ENCODE results near the gene ZDHHC3.

Gene ZDHHC3

GRCh38 chr3:44952689-44953088, 23.3 kb downstream of the ZDHHC3 start:
- TF ChIP-seq TAF1 (IDR thresholded peaks at IDR 0.05; ENCODE audit: borderline replicate concordance, insufficient read depth, low read length) (no peak), FOXP2 (optimal IDR thresholded peaks at IDR 0.05; ENCODE audit: borderline replicate concordance, extremely low read depth, extremely low read length, insufficient read depth) (no peak), SIN3A (IDR thresholded peaks at IDR 0.05; ENCODE audit: borderline replicate concordance, insufficient read depth, low read length) (no peak), POLR2AphosphoS5 (IDR thresholded peaks at IDR 0.05; ENCODE audit: low read depth, low read length) (no peak), REST (IDR thresholded peaks at IDR 0.05; ENCODE audit: insufficient read depth in 1 of 2, low read depth in 2 of 2, low read length in 2 of 2) (no peak)

- no peak for TF ChIP-seq FOXP2 (optimal IDR thresholded peaks at IDR 0.05; ENCODE audit: borderline replicate concordance, extremely low read depth, extremely low read length, insufficient read depth)
- no peak for TF ChIP-seq TAF1 (IDR thresholded peaks at IDR 0.05; ENCODE audit: borderline replicate concordance, insufficient read depth, low read length)
- no peak for TF ChIP-seq SIN3A (IDR thresholded peaks at IDR 0.05; ENCODE audit: borderline replicate concordance, insufficient read depth, low read length)
- TF ChIP-seq POLR2AphosphoS5 (IDR thresholded peaks at IDR 0.05; ENCODE audit: low read depth, low read length), result no peak
- no peak for TF ChIP-seq REST (IDR thresholded peaks at IDR 0.05; ENCODE audit: insufficient read depth in 1 of 2, low read depth in 2 of 2, low read length in 2 of 2)
Observed at GRCh38 chr3:44950275-44950734, 25.7 kb downstream of the ZDHHC3 start.

GRCh38 chr3:44948239-44948638, 27.7 kb downstream of the ZDHHC3 start:
- TF ChIP-seq TAF1 (IDR thresholded peaks at IDR 0.05; ENCODE audit: borderline replicate concordance, insufficient read depth, low read length), result no peak
- no peak for TF ChIP-seq REST (IDR thresholded peaks at IDR 0.05; ENCODE audit: insufficient read depth in 1 of 2, low read depth in 2 of 2, low read length in 2 of 2)
- no peak for TF ChIP-seq SIN3A (IDR thresholded peaks at IDR 0.05; ENCODE audit: borderline replicate concordance, insufficient read depth, low read length)
- TF ChIP-seq POLR2AphosphoS5 (IDR thresholded peaks at IDR 0.05; ENCODE audit: low read depth, low read length), result no peak
- no peak for TF ChIP-seq FOXP2 (optimal IDR thresholded peaks at IDR 0.05; ENCODE audit: borderline replicate concordance, extremely low read depth, extremely low read length, insufficient read depth)

DNA sequence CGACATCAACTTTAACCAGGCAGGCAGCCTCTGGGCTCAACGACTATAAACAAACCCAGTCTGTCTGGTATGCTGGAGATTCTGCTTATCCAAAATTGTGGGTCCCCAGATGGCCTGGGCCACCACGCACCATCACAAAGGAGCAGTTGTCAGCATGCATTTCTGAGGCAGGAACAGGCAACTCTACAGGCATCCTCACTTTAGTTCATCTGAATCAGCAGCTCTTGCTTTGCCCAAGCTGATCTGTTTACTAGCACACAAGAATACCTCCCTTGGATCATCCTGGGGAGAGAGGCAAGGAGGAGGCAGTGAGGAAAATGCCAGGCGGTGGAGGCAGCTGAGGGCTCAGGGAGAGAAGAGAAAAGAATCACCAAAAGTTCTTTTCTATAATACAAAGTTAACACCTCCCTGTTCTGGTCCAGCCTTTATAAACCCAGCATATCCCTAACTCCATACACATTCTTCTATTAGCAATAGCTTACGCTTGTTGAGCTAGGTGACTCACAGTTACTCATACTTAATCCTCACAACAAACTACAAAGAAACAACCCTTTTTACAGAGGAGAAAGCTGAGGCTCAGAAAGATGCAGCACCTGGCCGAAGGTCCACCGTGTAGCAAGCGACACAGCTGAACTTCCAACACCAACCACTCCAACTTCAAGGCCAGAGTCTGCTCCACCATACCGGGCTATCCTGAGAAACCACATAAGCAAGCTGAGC, 33.6 kb downstream of the ZDHHC3 start:
- TF ChIP-seq SIN3A (IDR thresholded peaks at IDR 0.05; ENCODE audit: borderline replicate concordance, insufficient read depth, low read length) (no peak), FOXP2 (optimal IDR thresholded peaks at IDR 0.05; ENCODE audit: borderline replicate concordance, extremely low read depth, extremely low read length, insufficient read depth) (no peak), TAF1 (IDR thresholded peaks at IDR 0.05; ENCODE audit: borderline replicate concordance, insufficient read depth, low read length) (no peak), POLR2AphosphoS5 (IDR thresholded peaks at IDR 0.05; ENCODE audit: low read depth, low read length) (no peak), REST (IDR thresholded peaks at IDR 0.05; ENCODE audit: insufficient read depth in 1 of 2, low read depth in 2 of 2, low read length in 2 of 2) (no peak)
